Nephron progenitor cell (in vitro differentiated cells): ENCODE measurements around the gene EBPL.

Experiments
- DNase-seq: peaks from one replicate; pipeline ENCODE4 v3.0.0; 2021
- H3K27ac Mint-ChIP-seq: 2 replicates; pipeline ENCODE4 v1.8.0; 2021; ENCODE audit warnings: mild to moderate bottlenecking, moderate library complexity, mixed read lengths
- H3K27me3 Mint-ChIP-seq: 2 replicates; pipeline ENCODE4 v1.8.0; 2021; ENCODE audit warnings: mild to moderate bottlenecking, low read depth, mixed read lengths; ENCODE audit not compliant: poor library complexity
- H3K36me3 Mint-ChIP-seq: 2 replicates; pipeline ENCODE4 v1.8.0; 2021; ENCODE audit warnings: low read depth, mixed read lengths
- H3K4me1 Mint-ChIP-seq: 2 replicates; pipeline ENCODE4 v1.8.0; 2021; ENCODE audit warnings: mixed read lengths
- H3K4me3 Mint-ChIP-seq: 2 replicates; pipeline ENCODE4 v1.8.0; 2021; ENCODE audit warnings: mild to moderate bottlenecking, moderate library complexity, mixed read lengths
- H3K9me3 Mint-ChIP-seq: 2 replicates; pipeline ENCODE4 v1.8.0; 2021; ENCODE audit warnings: mild to moderate bottlenecking, moderate library complexity, mixed read lengths
- TF ChIP-seq, protein P1 (sequence below): fragments of 200-600 bp; sonication (generic); IDR thresholded peaks from 2 replicates; pipeline ENCODE4 v1.5.0; 2021; ENCODE audit warnings: antibody characterized with exemption

EBPL gene

GRCh38 chr13:49636705-49637104 lies 54.6 kb downstream of the EBPL start:
- peaks cover 4% of the 10 kb centered on the region for H3K9me3 Mint-ChIP-seq
- TF ChIP-seq, protein P1, sequence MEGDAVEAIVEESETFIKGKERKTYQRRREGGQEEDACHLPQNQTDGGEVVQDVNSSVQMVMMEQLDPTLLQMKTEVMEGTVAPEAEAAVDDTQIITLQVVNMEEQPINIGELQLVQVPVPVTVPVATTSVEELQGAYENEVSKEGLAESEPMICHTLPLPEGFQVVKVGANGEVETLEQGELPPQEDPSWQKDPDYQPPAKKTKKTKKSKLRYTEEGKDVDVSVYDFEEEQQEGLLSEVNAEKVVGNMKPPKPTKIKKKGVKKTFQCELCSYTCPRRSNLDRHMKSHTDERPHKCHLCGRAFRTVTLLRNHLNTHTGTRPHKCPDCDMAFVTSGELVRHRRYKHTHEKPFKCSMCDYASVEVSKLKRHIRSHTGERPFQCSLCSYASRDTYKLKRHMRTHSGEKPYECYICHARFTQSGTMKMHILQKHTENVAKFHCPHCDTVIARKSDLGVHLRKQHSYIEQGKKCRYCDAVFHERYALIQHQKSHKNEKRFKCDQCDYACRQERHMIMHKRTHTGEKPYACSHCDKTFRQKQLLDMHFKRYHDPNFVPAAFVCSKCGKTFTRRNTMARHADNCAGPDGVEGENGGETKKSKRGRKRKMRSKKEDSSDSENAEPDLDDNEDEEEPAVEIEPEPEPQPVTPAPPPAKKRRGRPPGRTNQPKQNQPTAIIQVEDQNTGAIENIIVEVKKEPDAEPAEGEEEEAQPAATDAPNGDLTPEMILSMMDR = no peak
- H3K4me1 Mint-ChIP-seq = peaks cover 16% of the 10 kb centered on the region
- no peaks in the 10 kb centered on the region for H3K36me3 Mint-ChIP-seq
- H3K4me3 Mint-ChIP-seq = no peak overlapping the region
- H3K27me3 Mint-ChIP-seq = peaks cover 7% of the 10 kb centered on the region
- H3K27ac Mint-ChIP-seq = no peak overlapping the region
- no peak for DNase-seq

GRCh38 chr13:49635599-49636433 lies 55.5 kb downstream of the EBPL start:
- H3K36me3 Mint-ChIP-seq = no peaks in the 10 kb centered on the region

GRCh38 chr13:49633710-49634109 lies 57.6 kb downstream of the EBPL start:
- no peaks in the 10 kb centered on the region for H3K36me3 Mint-ChIP-seq
- no peak overlapping the region for H3K4me3 Mint-ChIP-seq
- peaks cover 16% of the 10 kb centered on the region for H3K4me1 Mint-ChIP-seq
- peaks cover 7% of the 10 kb centered on the region for H3K27me3 Mint-ChIP-seq
- no peak for DNase-seq
- H3K9me3 Mint-ChIP-seq = peaks cover 4% of the 10 kb centered on the region
- no peak overlapping the region for H3K27ac Mint-ChIP-seq
- TF ChIP-seq, protein P1 = no peak

More at GRCh38 chr13:49635599-49636433, 55.5 kb downstream of the EBPL start:
- peaks cover 16% of the 10 kb centered on the region for H3K4me1 Mint-ChIP-seq
- no peak for DNase-seq
- no peak overlapping the region for H3K27ac Mint-ChIP-seq
- H3K27me3 Mint-ChIP-seq = peaks cover 7% of the 10 kb centered on the region
- TF ChIP-seq, protein P1 = no peak
- peaks cover 4% of the 10 kb centered on the region for H3K9me3 Mint-ChIP-seq
- H3K4me3 Mint-ChIP-seq = peak overlapping the region; percentile 30

DNA sequence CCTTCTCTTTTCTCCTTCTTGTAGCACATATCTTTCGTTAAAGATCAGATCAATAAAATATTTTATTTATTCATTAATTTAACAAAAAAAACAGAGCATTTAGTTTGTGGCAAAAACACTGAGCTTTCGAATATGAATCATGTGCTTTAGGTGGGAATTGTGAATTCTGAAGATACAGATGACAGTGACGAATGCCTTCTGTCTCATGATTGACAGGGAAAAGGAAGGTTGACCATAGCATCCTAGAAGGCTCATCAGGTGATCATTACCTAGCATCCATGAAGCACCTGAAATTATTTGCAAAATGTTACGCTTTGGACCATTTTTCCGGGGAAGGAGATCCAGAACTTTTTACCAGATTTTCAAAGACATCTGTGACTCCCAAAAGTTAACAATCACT lies 59.1 kb downstream of the EBPL start:
- Mint-ChIP-seq H3K27ac (no peak overlapping the region), H3K4me1 (peaks cover 24% of the 10 kb centered on the region), H3K4me3 (no peak overlapping the region), H3K36me3 (no peaks in the 10 kb centered on the region), H3K9me3 (peaks cover 4% of the 10 kb centered on the region), H3K27me3 (peaks cover 7% of the 10 kb centered on the region)
- DNase-seq = no peak
- TF ChIP-seq, protein P1 = no peak

GRCh38 chr13:49630580-49630979 lies 60.7 kb downstream of the EBPL start:
- Mint-ChIP-seq H3K9me3 (peaks cover 4% of the 10 kb centered on the region), H3K27me3 (peaks cover 7% of the 10 kb centered on the region), H3K36me3 (no peaks in the 10 kb centered on the region), H3K4me1 (peaks cover 24% of the 10 kb centered on the region), H3K4me3 (no peak overlapping the region), H3K27ac (no peak overlapping the region)
- TF ChIP-seq, protein P1 = no peak
- DNase-seq = no peak

- DNase-seq = no peak
- Mint-ChIP-seq H3K36me3 (no peaks in the 10 kb centered on the region), H3K27ac (no peak overlapping the region), H3K9me3 (peaks cover 4% of the 10 kb centered on the region), H3K4me1 (peaks cover 19% of the 10 kb centered on the region), H3K27me3 (peaks cover 7% of the 10 kb centered on the region), H3K4me3 (no peak overlapping the region)
- TF ChIP-seq, protein P1 = no peak
Measured at GRCh38 chr13:49629947-49630346, 61.3 kb downstream of the EBPL start.
